Fibroblast of lung (primary cell): ENCODE results near the gene ADRB1.

Source experiments
- EZH2 ChIP-seq: IDR thresholded peaks from 2 replicates; pipeline ENCODE4 v1.5.1; 2012; ENCODE audit warnings: low read length, control low read depth, mild to moderate bottlenecking; ENCODE audit errors: missing control alignments
- TF ChIP-seq, protein P1 (sequence below), 2 donors: IDR thresholded peaks in 1 of 2; conservative IDR thresholded peaks in 1 of 2; 1 replicate in 1 of 2; 2 replicates in 1 of 2; pipeline ENCODE4 v1.5.1; 2011 to 2012; ENCODE audit warnings: low read length in 2 of 2, control low read depth in 1 of 2, inconsistent platforms in 1 of 2, low read depth in 1 of 2, mild to moderate bottlenecking in 1 of 2

GRCh38 chr10:114022766-114023597 is 20.7 kb upstream of the ADRB1 start:
- TF ChIP-seq, protein P1, sequence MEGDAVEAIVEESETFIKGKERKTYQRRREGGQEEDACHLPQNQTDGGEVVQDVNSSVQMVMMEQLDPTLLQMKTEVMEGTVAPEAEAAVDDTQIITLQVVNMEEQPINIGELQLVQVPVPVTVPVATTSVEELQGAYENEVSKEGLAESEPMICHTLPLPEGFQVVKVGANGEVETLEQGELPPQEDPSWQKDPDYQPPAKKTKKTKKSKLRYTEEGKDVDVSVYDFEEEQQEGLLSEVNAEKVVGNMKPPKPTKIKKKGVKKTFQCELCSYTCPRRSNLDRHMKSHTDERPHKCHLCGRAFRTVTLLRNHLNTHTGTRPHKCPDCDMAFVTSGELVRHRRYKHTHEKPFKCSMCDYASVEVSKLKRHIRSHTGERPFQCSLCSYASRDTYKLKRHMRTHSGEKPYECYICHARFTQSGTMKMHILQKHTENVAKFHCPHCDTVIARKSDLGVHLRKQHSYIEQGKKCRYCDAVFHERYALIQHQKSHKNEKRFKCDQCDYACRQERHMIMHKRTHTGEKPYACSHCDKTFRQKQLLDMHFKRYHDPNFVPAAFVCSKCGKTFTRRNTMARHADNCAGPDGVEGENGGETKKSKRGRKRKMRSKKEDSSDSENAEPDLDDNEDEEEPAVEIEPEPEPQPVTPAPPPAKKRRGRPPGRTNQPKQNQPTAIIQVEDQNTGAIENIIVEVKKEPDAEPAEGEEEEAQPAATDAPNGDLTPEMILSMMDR (conservative IDR thresholded peaks at IDR 0.05 in 1 of 2, IDR thresholded peaks at IDR 0.05 in 1 of 2; ENCODE audit: low read depth in 1 of 2, low read length in 2 of 2), result no peak
- TF ChIP-seq EZH2, result no peak
